ENCODE data around the gene LMTK3. TPM values are rescaled to one million over a fixed set of nuclear protein-coding genes. Genes with fewer than 3 reads are reported as not detected.
"Not testable (repeated sequence)": the region's sequence is repeated elsewhere in the genome, so short reads cannot be mapped to it uniquely, and the experiment has no call there.

LMTK3 gene
- total RNA-seq, 1 donor from 2014 or later: 1.1 TPM

GRCh38 chr19:48507911-48508439 is 3.7 kb downstream of the LMTK3 start:
- no peak for DNase-seq (ENCODE audit: low read depth)

DNA sequence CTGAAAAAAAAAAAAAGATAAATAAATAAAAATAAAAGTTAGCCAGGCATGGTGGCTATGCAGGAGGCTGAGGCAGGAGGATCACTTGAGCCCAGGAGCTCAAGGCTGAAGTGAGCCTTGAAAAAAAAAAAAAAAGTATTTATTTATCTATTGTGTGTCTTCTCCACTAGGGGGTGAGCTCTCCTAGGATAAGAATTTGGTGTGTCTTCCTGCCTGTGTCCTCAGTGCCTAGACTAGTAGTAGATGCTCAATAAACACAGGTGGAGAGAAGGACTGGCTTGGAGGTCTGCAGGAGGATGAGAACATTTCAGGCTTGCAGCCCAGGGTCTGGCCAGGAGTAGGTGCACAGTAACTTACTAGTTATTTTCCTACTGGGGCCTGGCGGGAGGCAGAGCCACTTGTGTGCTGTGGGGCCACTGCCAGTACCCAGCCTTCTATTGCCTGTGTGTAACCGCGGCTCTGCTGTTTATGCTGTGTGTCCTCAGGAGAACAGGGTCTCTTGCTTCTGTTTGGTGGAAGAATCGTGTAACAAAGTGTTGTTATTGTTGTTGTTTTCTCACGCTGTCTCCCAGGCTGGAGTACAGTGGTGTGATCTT is 5.4 kb downstream of the LMTK3 start:
- DNase-seq (ENCODE audit: low read depth): peak; percentile 56

GRCh38 chr19:48502350-48503018 is 9.2 kb downstream of the LMTK3 start:
- no peak for DNase-seq (ENCODE audit: low read depth)

GRCh38 chr19:48501494-48502349 is 9.9 kb downstream of the LMTK3 start:
- peak; percentile 86 for DNase-seq (ENCODE audit: low read depth)

DNA sequence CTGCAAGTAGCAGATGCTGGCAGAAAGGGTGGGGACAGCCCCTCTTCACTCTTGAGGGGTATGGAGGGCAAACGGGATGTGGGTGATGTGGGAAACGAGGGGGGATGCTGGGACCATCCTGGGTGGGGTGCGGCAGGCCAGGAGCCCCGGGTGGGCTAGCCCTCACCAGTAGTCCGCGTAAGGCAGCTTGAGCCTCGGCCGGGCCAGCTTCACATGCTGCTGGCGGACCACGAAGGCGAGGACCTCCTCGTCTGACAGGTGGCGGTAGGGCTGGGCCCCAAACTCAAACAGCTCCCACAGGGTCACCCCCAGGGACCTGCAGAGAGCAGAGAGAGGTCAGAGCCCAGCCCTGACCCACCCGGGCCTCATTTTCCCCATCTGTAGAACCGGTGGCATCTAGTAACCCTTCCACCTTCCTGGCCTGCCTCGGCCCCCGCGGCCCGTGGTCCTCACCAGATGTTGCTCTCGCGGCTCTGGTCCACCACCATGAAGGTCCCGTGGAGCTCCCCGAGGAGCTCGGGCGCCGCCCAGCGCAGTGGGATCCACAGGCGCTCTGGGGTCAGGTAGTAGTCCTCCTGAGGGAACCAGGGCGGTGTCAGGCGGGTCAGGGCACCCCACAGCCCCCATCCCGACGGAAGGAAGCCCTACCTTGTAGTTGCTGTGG is 10.7 kb downstream of the LMTK3 start:
- no peak for DNase-seq (ENCODE audit: low read depth)

- DNase-seq (ENCODE audit: low read depth): no peak
Measured at GRCh38 chr19:48499316-48500090, 12.1 kb downstream of the LMTK3 start.

DNA sequence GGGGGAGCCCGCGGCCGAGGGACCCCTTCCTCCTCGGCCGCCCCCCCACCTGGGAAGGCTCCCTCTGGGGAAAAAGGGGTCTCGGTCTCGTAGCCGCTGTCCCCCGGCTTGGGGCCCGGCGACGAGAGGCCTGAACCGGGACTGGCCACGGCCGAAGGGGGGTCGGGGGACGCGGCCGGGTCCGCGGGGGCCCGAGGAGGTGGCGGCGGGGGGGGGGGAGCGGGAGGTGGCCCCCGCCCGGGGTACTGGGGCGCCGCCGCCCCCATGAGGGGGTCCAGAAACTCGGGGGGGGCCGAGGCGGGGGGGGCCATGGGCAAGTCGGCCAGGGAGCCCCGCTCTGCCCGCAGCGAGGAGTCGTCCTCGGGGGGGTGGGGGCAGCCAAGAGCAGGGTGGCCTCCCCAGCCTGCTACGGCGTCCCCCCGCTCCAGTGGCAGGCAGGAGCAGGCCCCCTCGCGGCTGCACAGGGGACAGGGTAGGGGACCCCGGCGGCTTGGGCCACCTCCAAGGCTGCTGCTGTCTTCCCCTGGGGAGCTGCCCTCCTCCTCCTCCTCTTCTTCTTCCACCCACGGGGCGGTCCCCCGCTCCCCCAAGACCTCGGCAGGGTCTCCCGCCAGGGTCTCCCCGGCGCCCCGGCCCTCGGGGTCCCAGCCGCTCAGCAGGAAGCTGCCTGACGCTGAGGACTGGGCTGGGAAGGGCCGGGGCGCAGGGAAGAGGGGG is 12.9 kb downstream of the LMTK3 start:
- DNase-seq (ENCODE audit: low read depth): no peak

GRCh38 chr19:48497728-48498594 is 13.7 kb downstream of the LMTK3 start:
- DNase-seq (ENCODE audit: low read depth): no peak

DNA sequence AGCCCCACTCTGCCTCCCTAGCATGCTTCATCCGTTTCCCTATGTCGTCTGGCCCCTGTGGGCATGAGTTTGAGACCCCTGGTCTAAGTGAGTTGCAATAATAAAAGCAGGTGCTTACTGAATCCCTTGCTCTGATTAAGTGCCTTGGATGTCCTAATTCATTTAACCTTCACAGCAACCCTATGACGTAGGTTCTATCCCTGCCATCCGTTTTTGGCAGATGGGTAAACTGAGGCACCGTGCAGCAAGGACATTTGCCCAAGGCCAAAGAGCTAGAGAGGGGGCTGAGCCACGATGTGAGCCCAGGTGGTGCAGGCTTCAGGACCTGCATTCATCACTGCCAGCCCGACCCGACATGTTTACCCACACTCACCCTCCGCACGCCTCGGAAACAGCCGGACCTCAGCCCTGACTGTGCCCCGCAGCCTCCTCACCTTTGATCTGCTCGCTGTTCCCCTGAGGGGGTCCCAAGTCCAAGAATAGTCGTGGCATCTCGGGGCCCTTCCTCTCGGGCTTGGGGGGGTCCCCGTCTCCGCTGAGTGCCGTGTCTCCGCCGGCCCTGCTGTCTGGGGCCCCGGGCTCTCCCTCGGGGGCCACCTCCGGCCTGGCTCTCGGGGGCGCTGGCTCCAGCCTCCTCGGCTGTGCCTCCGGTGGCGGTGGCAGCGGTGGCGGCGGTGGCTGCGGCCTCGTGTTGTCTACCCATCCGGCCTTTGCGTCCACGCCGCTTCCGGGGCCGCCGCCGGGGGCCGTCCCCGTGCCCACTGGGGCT is 14.5 kb downstream of the LMTK3 start:
- no peak for DNase-seq (ENCODE audit: low read depth)

DNA sequence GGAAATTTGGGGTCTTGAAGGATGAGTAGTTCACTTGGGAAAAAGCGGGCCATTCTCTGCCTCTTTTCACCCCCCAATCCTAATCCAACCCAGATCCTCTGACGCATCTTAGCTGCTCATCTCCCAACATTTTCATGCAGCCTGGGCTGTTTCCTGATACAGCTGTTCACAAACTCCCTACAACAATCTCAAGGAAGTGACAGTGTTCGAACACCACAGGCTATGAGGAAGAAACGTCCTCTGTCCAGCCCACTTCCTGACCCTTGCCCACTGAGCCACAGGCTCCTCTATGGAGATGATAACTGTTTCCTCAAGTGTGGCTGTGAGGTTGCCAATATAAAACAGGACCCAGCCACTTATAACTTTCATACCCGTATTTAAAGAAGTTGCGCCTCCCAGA is 16.2 kb downstream of the LMTK3 start:
- DNase-seq (ENCODE audit: low read depth): no peak

- DNase-seq (ENCODE audit: low read depth): no peak
Measured at GRCh38 chr19:48493718-48494401, 17.8 kb downstream of the LMTK3 start.

DNA sequence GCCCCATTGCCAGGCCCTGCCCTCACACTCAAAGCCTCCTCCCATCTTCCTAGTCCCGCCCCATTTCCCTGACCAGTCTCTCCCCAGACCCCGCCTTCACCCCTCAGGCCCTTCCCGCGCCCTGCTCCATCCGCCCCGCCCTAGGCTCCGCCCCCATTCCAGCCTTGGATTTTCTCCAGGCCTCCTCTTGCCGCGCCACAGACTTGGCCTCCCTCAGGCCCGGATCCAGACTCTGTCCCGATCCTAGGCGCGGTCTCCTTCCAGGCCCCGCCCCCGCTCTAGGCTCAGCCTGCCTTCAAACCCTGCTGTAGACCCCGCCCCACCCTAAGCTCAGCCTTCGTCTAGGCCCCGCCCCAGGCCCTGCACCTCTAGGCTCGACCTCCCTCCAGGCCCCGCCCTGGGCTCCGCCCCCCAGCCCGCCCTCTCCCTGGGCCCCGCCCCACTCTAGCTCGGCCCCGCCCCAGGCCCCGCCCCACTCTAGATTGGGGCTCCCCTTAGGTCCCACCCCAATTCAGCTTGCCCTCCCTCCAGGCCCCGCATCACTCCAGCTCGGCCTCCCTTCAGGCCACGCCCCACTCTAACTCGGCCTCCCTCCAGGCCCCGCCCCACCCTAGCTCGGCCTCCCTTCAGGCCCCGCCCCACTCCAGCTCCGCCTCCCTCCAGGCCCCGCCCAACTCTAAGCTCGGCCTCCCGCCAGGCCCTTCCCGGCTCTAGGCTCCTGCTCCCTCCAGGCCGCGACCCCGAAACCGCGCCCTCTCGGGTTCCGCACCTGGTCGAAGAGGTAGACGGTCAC is 18.5 kb downstream of the LMTK3 start:
- peak; percentile 94 for DNase-seq (ENCODE audit: low read depth)

- no peak for DNase-seq (ENCODE audit: low read depth)
Measured at GRCh38 chr19:48491793-48492123, 19.9 kb downstream of the LMTK3 start.

- DNase-seq (ENCODE audit: low read depth): no peak
Measured at GRCh38 chr19:48490981-48491792, 20.4 kb downstream of the LMTK3 start.

GRCh38 chr19:48489608-48490216 is 21.9 kb downstream of the LMTK3 start:
- peak; percentile 30 for DNase-seq (ENCODE audit: low read depth)

DNA sequence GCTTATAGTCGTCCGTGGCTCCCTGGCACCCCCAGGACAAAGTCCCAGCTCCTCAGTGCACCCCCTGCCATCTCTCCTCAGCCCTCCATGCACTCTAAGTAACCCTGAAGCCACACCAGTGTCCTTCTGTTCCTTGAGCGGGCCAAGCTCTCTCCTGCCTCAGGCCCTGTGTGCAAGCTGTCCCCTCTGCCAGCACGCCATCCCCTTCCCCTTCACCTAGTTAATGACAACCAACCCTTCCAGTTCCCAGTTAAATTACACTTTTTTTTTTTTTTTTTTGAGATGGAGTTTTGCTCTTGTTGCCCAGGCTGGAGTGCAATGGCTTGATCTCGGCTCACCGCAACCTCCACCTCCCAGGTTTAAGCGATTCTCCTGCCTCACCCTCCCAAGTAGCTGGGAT is 23.2 kb downstream of the LMTK3 start:
- DNase-seq (ENCODE audit: low read depth): not testable (repeated sequence)

Data from renal cortical epithelial cell (primary cell).